Mesenchymal stem cell (in vitro differentiated cells and primary cell): ENCODE measurements around the gene CYP27B1.

ENCODE experiments used
- DNase-seq: peaks from one replicate; pipeline ENCODE4 v3.0.0-alpha.2; 2013
- H2AFZ ChIP-seq: one replicate; pipeline ENCODE4 v1.6.1; 2013; ENCODE audit warnings: low read depth, mild to moderate bottlenecking, control low read depth, inconsistent platforms, low read length, moderate library complexity
- H2AK5ac ChIP-seq: 2 replicates; pipeline ENCODE4 v1.6.1; 2013; ENCODE audit warnings: low read length, moderate library complexity, mild to moderate bottlenecking, inconsistent platforms; ENCODE audit not compliant: severe bottlenecking
- H2BK120ac ChIP-seq: one replicate; pipeline ENCODE4 v1.6.1; 2013; ENCODE audit warnings: low read depth, mild to moderate bottlenecking, inconsistent platforms, low read length, moderate library complexity
- H2BK12ac ChIP-seq, 2 experiments: one replicate each; pipeline ENCODE4 v1.6.1; 2013; ENCODE audit warnings: inconsistent platforms in 2 of 2, low read length in 2 of 2, mild to moderate bottlenecking in 2 of 2, moderate library complexity in 2 of 2, control low read depth in 1 of 2
- H2BK15ac ChIP-seq: one replicate; pipeline ENCODE4 v1.6.1; 2013; ENCODE audit warnings: mild to moderate bottlenecking, low read depth, inconsistent platforms; ENCODE audit not compliant: poor library complexity, severe bottlenecking
- H2BK5ac ChIP-seq: 2 replicates; pipeline ENCODE4 v1.6.1; 2013; ENCODE audit warnings: low read depth, mild to moderate bottlenecking, low read length, control low read depth, inconsistent platforms; ENCODE audit not compliant: poor library complexity, severe bottlenecking
- H3K14ac ChIP-seq, 2 experiments: one replicate each; pipeline ENCODE4 v1.6.1; 2013; ENCODE audit warnings: inconsistent platforms in 2 of 2, low read length in 2 of 2, control low read depth in 1 of 2, mild to moderate bottlenecking in 1 of 2, moderate library complexity in 1 of 2
- H3K18ac ChIP-seq, 2 experiments: one replicate each; pipeline ENCODE4 v1.6.1; 2013; ENCODE audit warnings: inconsistent platforms in 2 of 2, low read length in 2 of 2, control low read depth in 1 of 2, low read depth in 1 of 2, mild to moderate bottlenecking in 1 of 2
- H3K23ac ChIP-seq, 2 experiments: one replicate each; pipeline ENCODE4 v1.6.1; 2013; ENCODE audit warnings: inconsistent platforms in 2 of 2, low read length in 2 of 2, mild to moderate bottlenecking in 2 of 2, moderate library complexity in 2 of 2, control low read depth in 1 of 2
- H3K27ac ChIP-seq: 2 replicates; pipeline ENCODE4 v1.5.1; 2013; ENCODE audit warnings: mild to moderate bottlenecking, moderate library complexity, low read length, control low read depth, inconsistent platforms; ENCODE audit not compliant: poor library complexity, severe bottlenecking
- H3K27me3 ChIP-seq, 2 experiments: 2 replicates each; pipeline versions ENCODE4 v1.6.1 to v1.7.0; 2013; ENCODE audit warnings: low read length in 2 of 2, mild to moderate bottlenecking in 2 of 2, moderate library complexity in 2 of 2, control low read depth in 1 of 2, inconsistent platforms in 1 of 2; ENCODE audit not compliant: control insufficient read depth in 1 of 2, insufficient read depth in 1 of 2
- H3K36me3 ChIP-seq, 2 experiments: 2 replicates each; pipeline versions ENCODE4 v1.6.1 to v1.7.0; 2013; ENCODE audit warnings: low read length in 2 of 2, control low read depth in 1 of 2, inconsistent platforms in 1 of 2, low read depth in 1 of 2, mild to moderate bottlenecking in 1 of 2; ENCODE audit not compliant: insufficient read depth in 2 of 2, control insufficient read depth in 1 of 2
- H3K4ac ChIP-seq, 2 experiments: one replicate each; pipeline ENCODE4 v1.6.1; 2013; ENCODE audit warnings: inconsistent platforms in 2 of 2, low read length in 2 of 2, mild to moderate bottlenecking in 2 of 2, moderate library complexity in 2 of 2, control low read depth in 1 of 2, low read depth in 1 of 2
- H3K4me1 ChIP-seq: 2 replicates; pipeline ENCODE4 v1.6.1; 2013; ENCODE audit warnings: low read depth, low read length, control low read depth; ENCODE audit not compliant: control insufficient read depth, insufficient read depth
- H3K4me2 ChIP-seq: 2 replicates; pipeline ENCODE4 v1.6.1; 2013; ENCODE audit warnings: low read length, mild to moderate bottlenecking, inconsistent platforms; ENCODE audit not compliant: poor library complexity, severe bottlenecking
- H3K4me3 ChIP-seq, 2 experiments: 2 replicates each; pipeline versions ENCODE4 v1.5.1 to v1.7.0; 2013; ENCODE audit warnings: low read length in 2 of 2, mild to moderate bottlenecking in 2 of 2, control low read depth in 1 of 2, low read depth in 1 of 2; ENCODE audit not compliant: insufficient read depth in 1 of 2
- H3K79me1 ChIP-seq: replicated peaks from 2 replicates; pipeline ENCODE4 v1.6.1; 2013; ENCODE audit warnings: mild to moderate bottlenecking, control low read depth, low read length, inconsistent platforms; ENCODE audit not compliant: poor library complexity, severe bottlenecking
- H3K9ac ChIP-seq: 2 replicates; pipeline ENCODE4 v1.7.0; 2013; ENCODE audit warnings: mild to moderate bottlenecking, low read length, moderate library complexity
- H3K9me3 ChIP-seq: 2 replicates; pipeline ENCODE4 v1.7.0; 2013; ENCODE audit warnings: mild to moderate bottlenecking, low read length; ENCODE audit not compliant: control insufficient read depth
- H4K8ac ChIP-seq: one replicate; pipeline ENCODE4 v1.6.1; 2013; ENCODE audit warnings: inconsistent platforms, mild to moderate bottlenecking, low read length, moderate library complexity
- H4K91ac ChIP-seq: one replicate; pipeline ENCODE4 v1.6.1; 2013; ENCODE audit warnings: mild to moderate bottlenecking, low read length, inconsistent platforms
- WGBS: methylation state at CpG from one replicate; pipeline ENCODE4 v1.1.7; 2013; ENCODE audit warnings: mixed read lengths; 5-methylcytosine and 5-hydroxymethylcytosine counted together

Gene CYP27B1

GRCh38 chr12:57725851-57726150 is 41.1 kb downstream of the CYP27B1 start:
- Histone ChIP-seq H3K4ac (no peak overlapping the region), H3K36me3 (peaks cover 12 to 17% of the 10 kb centered on the region in 2 experiments), H4K91ac (peak overlapping the region; percentile 1), H2BK12ac (no peak overlapping the region), H2BK5ac (no peak overlapping the region), H3K18ac (peak overlapping the region in 1 of 2 experiments; percentile 37), H3K79me1 (no peaks in the 10 kb centered on the region), H3K27me3 (peaks cover 46 to 59% of the 10 kb centered on the region in 2 experiments), H3K27ac (no peak overlapping the region), H3K4me1 (peaks cover 21% of the 10 kb centered on the region), H3K14ac (no peak overlapping the region), H3K23ac (no peak overlapping the region), H3K9me3 (no peaks in the 10 kb centered on the region), H3K9ac (peak overlapping the region; percentile 93), H3K4me3 (peak overlapping the region in 1 of 2 experiments; percentile 93), H2BK15ac (peak overlapping the region; percentile 30), H3K4me2 (peak overlapping the region; percentile 88), H2AK5ac (no peak overlapping the region), H4K8ac (no peak overlapping the region), H2BK120ac (no peak overlapping the region), H2AFZ (no peak overlapping the region)
- WGBS = 17% methylated on average over 10 of the region's 10 CpGs
- no peak for DNase-seq

DNA sequence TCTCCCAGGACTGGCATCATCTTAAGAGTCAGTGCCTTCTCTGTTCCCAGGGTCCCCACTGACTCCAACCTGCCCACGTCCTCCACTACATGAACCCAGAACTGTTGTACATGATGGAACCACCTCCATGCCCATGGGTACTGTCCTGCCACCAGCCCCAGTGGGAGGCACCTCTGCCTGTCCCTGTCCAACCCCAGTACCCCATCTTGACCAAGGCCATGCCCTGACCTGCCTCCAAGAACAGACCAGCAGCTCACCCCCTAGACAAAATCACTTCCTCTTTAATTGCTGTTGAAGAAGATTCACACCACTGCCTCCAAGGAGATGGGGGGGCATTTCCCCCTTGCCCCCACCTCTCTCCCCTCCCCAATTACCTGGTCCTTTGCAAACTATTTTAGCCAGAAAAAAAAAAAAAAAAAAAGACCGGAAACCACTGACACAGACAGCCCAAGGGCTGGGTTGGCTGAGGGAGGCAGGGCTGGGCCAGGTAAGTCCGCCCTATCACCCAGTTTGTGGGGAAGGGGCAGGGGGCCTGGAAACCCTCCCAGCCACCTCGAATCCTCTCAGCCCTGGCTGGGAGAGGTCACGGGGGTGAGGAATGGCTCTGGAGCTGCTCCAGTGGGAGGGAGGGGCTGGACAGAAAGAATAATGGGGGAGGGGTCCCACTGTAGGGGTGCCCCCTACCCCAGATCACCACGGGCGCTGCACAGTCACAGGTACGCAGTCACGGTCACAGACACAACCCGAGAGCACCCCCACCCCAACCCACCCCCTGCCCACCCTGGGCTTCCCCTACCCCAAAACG is 41.7 kb downstream of the CYP27B1 start:
- Histone ChIP-seq H3K27ac (no peak overlapping the region), H2BK12ac (no peak overlapping the region), H3K4me1 (peaks cover 21% of the 10 kb centered on the region), H3K4me2 (no peak overlapping the region), H4K91ac (no peak overlapping the region), H3K79me1 (no peaks in the 10 kb centered on the region), H4K8ac (no peak overlapping the region), H3K23ac (no peak overlapping the region), H2AFZ (no peak overlapping the region), H2BK15ac (no peak overlapping the region), H3K9ac (no peak overlapping the region), H3K14ac (no peak overlapping the region), H2BK120ac (no peak overlapping the region), H3K36me3 (peaks cover 18 to 23% of the 10 kb centered on the region in 2 experiments), H3K18ac (no peak overlapping the region), H3K4ac (no peak overlapping the region), H3K9me3 (no peaks in the 10 kb centered on the region), H2AK5ac (no peak overlapping the region), H2BK5ac (no peak overlapping the region), H3K27me3 (peaks cover 40 to 53% of the 10 kb centered on the region in 2 experiments), H3K4me3 (no peak overlapping the region)
- DNase-seq = no peak
- 77% methylated on average over 6 of the region's 11 CpGs for WGBS

DNA sequence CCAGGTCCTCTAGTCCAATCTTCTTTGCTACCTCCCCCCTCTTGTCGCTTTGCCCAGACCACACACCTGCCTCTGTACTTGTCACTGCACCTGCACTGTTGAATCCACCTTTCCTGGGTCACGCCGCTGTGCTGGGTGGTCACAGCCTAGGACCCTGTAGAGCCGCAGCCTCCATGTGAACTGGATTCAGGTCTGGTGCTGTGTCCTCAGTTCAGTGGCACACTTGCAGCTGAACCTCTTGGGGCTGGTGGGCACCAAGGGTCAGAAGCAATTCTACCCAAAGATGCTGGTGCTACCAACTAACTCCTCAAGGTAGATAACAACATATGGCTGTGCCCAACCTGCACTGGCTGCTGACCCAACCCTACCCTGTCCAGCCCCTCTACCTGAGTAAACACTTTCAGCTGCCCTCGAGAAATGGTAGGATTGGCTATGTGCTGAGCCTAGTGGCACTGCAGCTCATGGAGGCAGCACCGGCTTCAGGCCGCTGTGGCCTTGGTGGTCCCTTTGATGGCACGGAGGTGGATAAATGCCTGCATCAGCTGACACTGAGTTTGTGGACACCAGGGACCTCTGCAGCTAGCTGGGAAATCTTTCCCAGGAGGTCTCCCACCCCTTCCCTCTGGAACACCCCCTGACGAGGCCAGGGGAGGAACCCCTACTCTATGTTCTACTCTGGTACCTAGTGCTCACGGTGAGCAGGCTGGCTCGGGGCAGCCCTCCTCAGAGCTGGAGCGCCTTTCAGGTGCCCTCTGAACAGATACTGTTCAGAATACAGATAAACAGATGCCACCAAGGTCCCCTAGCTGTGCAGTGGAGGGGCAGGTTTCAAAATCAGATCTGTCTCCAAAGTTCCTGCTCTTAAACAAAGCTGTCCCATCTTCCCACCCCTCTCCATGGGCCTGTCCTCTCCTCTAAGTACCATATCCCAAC is 42.6 kb downstream of the CYP27B1 start:
- Histone ChIP-seq H3K4me1 (peaks cover 21% of the 10 kb centered on the region), H3K9me3 (no peaks in the 10 kb centered on the region), H3K23ac (peak overlapping the region in 1 of 2 experiments; percentile 40), H3K4me2 (no peak overlapping the region), H3K4ac (no peak overlapping the region), H3K18ac (no peak overlapping the region), H3K27me3 (peaks cover 34 to 46% of the 10 kb centered on the region in 2 experiments), H3K36me3 (peaks cover 27 to 30% of the 10 kb centered on the region in 2 experiments), H2BK5ac (no peak overlapping the region), H2BK12ac (no peak overlapping the region), H4K91ac (peak overlapping the region; percentile 19), H3K14ac (no peak overlapping the region), H2AFZ (no peak overlapping the region), H4K8ac (no peak overlapping the region), H2BK15ac (no peak overlapping the region), H3K4me3 (no peak overlapping the region), H3K9ac (no peak overlapping the region), H3K27ac (no peak overlapping the region), H2AK5ac (no peak overlapping the region), H3K79me1 (no peaks in the 10 kb centered on the region), H2BK120ac (no peak overlapping the region)
- 80% methylated on average over 12 of the region's 12 CpGs for WGBS
- no peak for DNase-seq

DNA sequence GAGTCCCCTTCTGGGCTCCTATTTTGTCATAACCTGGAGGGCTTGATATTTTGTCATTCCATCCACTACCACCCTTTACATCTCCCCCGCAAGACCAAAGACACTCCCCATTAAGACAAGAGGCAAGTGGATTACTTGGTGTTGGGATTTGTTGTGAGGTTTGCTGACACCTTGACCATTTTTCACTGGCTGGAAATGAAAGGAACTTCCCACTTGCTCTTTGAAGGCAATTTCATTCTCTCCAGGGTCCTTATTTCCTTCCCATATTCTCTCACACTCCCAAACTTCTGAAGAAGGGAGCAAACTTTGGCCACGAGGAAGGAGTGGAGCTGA is 43.3 kb downstream of the CYP27B1 start:
- Histone ChIP-seq H3K79me1 (no peaks in the 10 kb centered on the region), H4K8ac (no peak overlapping the region), H3K18ac (no peak overlapping the region), H2AK5ac (no peak overlapping the region), H3K9ac (no peak overlapping the region), H3K4me3 (no peak overlapping the region), H3K23ac (no peak overlapping the region), H4K91ac (no peak overlapping the region), H3K4me2 (no peak overlapping the region), H3K4me1 (peaks cover 21% of the 10 kb centered on the region), H3K9me3 (no peaks in the 10 kb centered on the region), H2BK120ac (no peak overlapping the region), H3K14ac (no peak overlapping the region), H2BK15ac (no peak overlapping the region), H3K27me3 (peaks cover 31 to 43% of the 10 kb centered on the region in 2 experiments), H2BK12ac (no peak overlapping the region), H3K36me3 (peaks cover 34 to 37% of the 10 kb centered on the region in 2 experiments), H2AFZ (no peak overlapping the region), H2BK5ac (no peak overlapping the region), H3K27ac (no peak overlapping the region), H3K4ac (no peak overlapping the region)
- DNase-seq = no peak
- WGBS = no CpG with 5 or more reads among the region's 2 CpGs
